Astrocyte (in vitro differentiated cells and primary cell): ENCODE results near the gene KCNG4.

ENCODE experiments used
- CTCF ChIP-seq: IDR thresholded peaks from 2 replicates; pipeline ENCODE4 v1.5.1; 2011; ENCODE audit warnings: low read depth, mild to moderate bottlenecking, inconsistent platforms, low read length, moderate library complexity; ENCODE audit not compliant: insufficient read depth
- EZH2 ChIP-seq: IDR thresholded peaks from 2 replicates; pipeline ENCODE4 v1.6.1; 2012; ENCODE audit warnings: mild to moderate bottlenecking, low read length, inconsistent platforms; ENCODE audit not compliant: insufficient read depth

DNA sequence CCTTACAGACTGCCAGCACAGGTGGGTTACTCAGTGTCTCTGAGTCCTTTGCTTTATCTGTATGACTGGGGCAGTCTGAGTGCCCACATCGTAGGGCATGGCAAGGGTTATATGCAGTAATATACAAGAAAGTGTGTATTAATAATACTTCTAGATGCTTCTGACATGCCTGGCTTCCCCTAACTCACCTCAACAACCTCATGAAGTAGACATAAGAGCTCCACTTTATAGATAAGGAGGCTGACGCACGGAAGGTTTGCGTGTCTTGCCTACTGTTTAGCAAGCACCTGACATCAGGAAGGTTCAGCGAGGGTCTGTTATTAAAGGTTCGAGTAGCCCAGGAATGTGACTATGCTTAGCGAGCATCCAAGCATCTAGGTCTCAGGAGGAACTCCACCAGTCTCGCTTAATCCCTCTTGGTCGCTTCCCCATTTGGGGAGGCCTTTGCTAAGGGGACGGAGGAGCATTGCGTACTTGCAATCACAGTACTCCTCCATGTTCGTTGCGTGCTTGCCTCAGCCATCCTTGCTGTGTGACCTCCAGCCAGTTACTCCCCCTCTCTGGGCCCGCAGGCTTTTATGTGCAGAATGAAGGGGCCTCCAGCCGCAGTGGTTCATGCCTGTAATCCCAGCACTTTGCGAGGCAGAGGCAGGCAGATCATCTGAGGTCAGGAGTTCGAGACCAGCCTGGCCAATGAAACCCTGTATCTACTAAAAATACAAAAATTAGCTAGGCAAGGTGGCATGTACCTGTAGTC is 1.6 kb downstream of the KCNG4 start:
- no peak for TF ChIP-seq CTCF
- TF ChIP-seq EZH2, result no peak
